Neural cell (in vitro differentiated cells): ENCODE data around the gene BRICD5. TPM values are rescaled to one million over a fixed set of nuclear protein-coding genes. Genes with fewer than 3 reads are reported as not detected.

Experiments
- H2AFZ ChIP-seq: fragments of 200-600, 300-800 bp; sonication (generic), shearing (Covaris generic); 2 replicates; pipeline ENCODE4 v1.6.0; 2014; ENCODE audit warnings: low read depth, mild to moderate bottlenecking, antibody characterized with exemption, low read length, moderate library complexity
- H3F3A ChIP-seq: fragments of 200-600 bp; shearing (Covaris generic); 2 replicates; pipeline ENCODE4 v1.6.1; 2016; ENCODE audit warnings: mild to moderate bottlenecking, moderate library complexity, mixed read lengths, antibody characterized with exemption, low read length; ENCODE audit not compliant: insufficient read depth, poor library complexity, severe bottlenecking
- H3K27ac ChIP-seq: fragments of 200-600, 300-800 bp; sonication (generic), shearing (Covaris generic); 2 replicates; pipeline ENCODE4 v1.5.1; 2014; ENCODE audit warnings: mild to moderate bottlenecking, low read length, moderate library complexity
- H3K27me3 ChIP-seq: fragments of 300-800, 200-600 bp; sonication (generic), shearing (Covaris generic); 2 replicates; pipeline ENCODE4 v1.6.0; 2014; ENCODE audit warnings: mild to moderate bottlenecking, low read depth, low read length, moderate library complexity; ENCODE audit not compliant: insufficient read depth
- H3K36me3 ChIP-seq: fragments of 300-800, 200-600 bp; sonication (generic), shearing (Covaris generic); 2 replicates; pipeline ENCODE4 v1.5.1; 2014; ENCODE audit warnings: mild to moderate bottlenecking, antibody characterized with exemption, low read length, moderate library complexity; ENCODE audit not compliant: insufficient read depth
- H3K4me2 ChIP-seq: fragments of 300-800, 200-600 bp; sonication (generic), shearing (Covaris generic); 2 replicates; pipeline ENCODE4 v1.6.0; 2014; ENCODE audit warnings: mild to moderate bottlenecking, low read length
- H3K4me3 ChIP-seq: fragments of 300-800, 200-600 bp; sonication (generic), shearing (Covaris generic); 2 replicates; pipeline ENCODE4 v1.5.1; 2014; ENCODE audit warnings: mild to moderate bottlenecking, low read length, moderate library complexity
- H3K79me2 ChIP-seq: fragments of 200-600 bp; shearing (Covaris generic); replicated peaks from 2 replicates; pipeline ENCODE4 v1.6.0; 2014; ENCODE audit warnings: mild to moderate bottlenecking, low read length, moderate library complexity; ENCODE audit not compliant: insufficient read depth
- H3K9ac ChIP-seq: fragments of 300-800, 200-600 bp; sonication (generic), shearing (Covaris generic); 2 replicates; pipeline ENCODE4 v1.6.1; 2016; ENCODE audit warnings: mild to moderate bottlenecking, low read length, mixed read lengths
- H3K9me2 ChIP-seq: fragments of 200-600 bp; shearing (Covaris generic); 2 replicates; pipeline ENCODE4 v1.6.1; 2016; ENCODE audit warnings: mild to moderate bottlenecking, low read length, mixed read lengths; ENCODE audit not compliant: insufficient read depth
- H3K9me3 ChIP-seq: fragments of 200-600, 300-800 bp; sonication (generic), shearing (Covaris generic); 2 replicates; pipeline ENCODE4 v1.6.1; 2016; ENCODE audit warnings: mild to moderate bottlenecking, mixed run types, low read length, moderate library complexity, mixed read lengths
- H4K20me1 ChIP-seq: fragments of 200-600 bp; shearing (Covaris generic); 2 replicates; pipeline ENCODE4 v1.6.1; 2016; ENCODE audit warnings: mild to moderate bottlenecking, mixed run types; ENCODE audit not compliant: insufficient read depth
- EP300 ChIP-seq: fragments of 450-650 bp; conservative IDR thresholded peaks from 2 replicates; pipeline ENCODE4 v1.6.1; 2014; ENCODE audit warnings: antibody characterized with exemption, mild to moderate bottlenecking, moderate library complexity; ENCODE audit not compliant: poor library complexity, severe bottlenecking
- EZH2 ChIP-seq: fragments of 200-600, 300-800 bp; shearing (Covaris generic), sonication (generic); IDR thresholded peaks from 2 replicates; pipeline ENCODE4 v1.6.1; 2014; ENCODE audit warnings: antibody characterized with exemption, low read length, borderline replicate concordance, mild to moderate bottlenecking; ENCODE audit not compliant: insufficient read depth, poor library complexity, severe bottlenecking
- MXI1 ChIP-seq: fragments of 450-650 bp; conservative IDR thresholded peaks from 2 replicates; pipeline ENCODE4 v1.6.1; 2014; ENCODE audit warnings: antibody characterized with exemption, mild to moderate bottlenecking; ENCODE audit not compliant: poor library complexity, severe bottlenecking
- POLR2AphosphoS5 ChIP-seq: IDR thresholded peaks from 2 replicates; pipeline ENCODE4 v1.6.1; 2012
- RAD21 ChIP-seq: fragments of 450-650 bp; conservative IDR thresholded peaks from 2 replicates; pipeline ENCODE4 v1.6.1; 2014; ENCODE audit warnings: antibody characterized with exemption, mild to moderate bottlenecking, moderate library complexity
- REST ChIP-seq: IDR thresholded peaks from 2 replicates; pipeline ENCODE4 v1.6.1; 2012; ENCODE audit warnings: borderline replicate concordance
- SMC3 ChIP-seq: fragments of 450-650 bp; conservative IDR thresholded peaks from 2 replicates; pipeline ENCODE4 v1.6.1; 2014; ENCODE audit warnings: antibody characterized with exemption, mild to moderate bottlenecking, moderate library complexity; ENCODE audit not compliant: poor library complexity
- TAF1 ChIP-seq: IDR thresholded peaks from 2 replicates; pipeline ENCODE4 v1.6.1; 2012; ENCODE audit warnings: low read depth
- polyA plus RNA-seq: library from polyadenylated mRNA; depleted of rRNA; stranded (reverse); fragments of >200 nt; gene quantifications from 2 replicates; pipeline ENCODE4 v1.2.3, GENCODE V29; 2014
- TF ChIP-seq, protein P1 (sequence below): fragments of 450-650 bp; IDR thresholded peaks from 2 replicates; pipeline ENCODE4 v1.5.1; 2014; ENCODE audit warnings: antibody characterized with exemption, mild to moderate bottlenecking, moderate library complexity; ENCODE audit not compliant: poor library complexity, severe bottlenecking

BRICD5 gene
- polyA plus RNA-seq, 1 donor from 2014 or later: 39.2 TPM

GRCh38 chr16:2208772-2209171, 1.9 kb downstream of the BRICD5 start:
- Histone ChIP-seq H3F3A (no peaks in the 10 kb centered on the region), H3K4me2 (no peak overlapping the region), H3K9ac (no peak overlapping the region), H3K79me2 (peaks cover 9% of the 10 kb centered on the region), H3K36me3 (peaks cover 6% of the 10 kb centered on the region), H2AFZ (no peak overlapping the region), H3K4me3 (no peak overlapping the region), H4K20me1 (no peaks in the 10 kb centered on the region), H3K9me3 (no peaks in the 10 kb centered on the region), H3K27me3 (no peaks in the 10 kb centered on the region), H3K27ac (no peak overlapping the region), H3K9me2 (no peaks in the 10 kb centered on the region)
- TF ChIP-seq TAF1: no peak
- no peak for TF ChIP-seq EP300
- no peak for TF ChIP-seq MXI1
- TF ChIP-seq REST: no peak
- TF ChIP-seq POLR2AphosphoS5: no peak
- no peak for TF ChIP-seq SMC3
- no peak for TF ChIP-seq EZH2
- TF ChIP-seq, protein P1, sequence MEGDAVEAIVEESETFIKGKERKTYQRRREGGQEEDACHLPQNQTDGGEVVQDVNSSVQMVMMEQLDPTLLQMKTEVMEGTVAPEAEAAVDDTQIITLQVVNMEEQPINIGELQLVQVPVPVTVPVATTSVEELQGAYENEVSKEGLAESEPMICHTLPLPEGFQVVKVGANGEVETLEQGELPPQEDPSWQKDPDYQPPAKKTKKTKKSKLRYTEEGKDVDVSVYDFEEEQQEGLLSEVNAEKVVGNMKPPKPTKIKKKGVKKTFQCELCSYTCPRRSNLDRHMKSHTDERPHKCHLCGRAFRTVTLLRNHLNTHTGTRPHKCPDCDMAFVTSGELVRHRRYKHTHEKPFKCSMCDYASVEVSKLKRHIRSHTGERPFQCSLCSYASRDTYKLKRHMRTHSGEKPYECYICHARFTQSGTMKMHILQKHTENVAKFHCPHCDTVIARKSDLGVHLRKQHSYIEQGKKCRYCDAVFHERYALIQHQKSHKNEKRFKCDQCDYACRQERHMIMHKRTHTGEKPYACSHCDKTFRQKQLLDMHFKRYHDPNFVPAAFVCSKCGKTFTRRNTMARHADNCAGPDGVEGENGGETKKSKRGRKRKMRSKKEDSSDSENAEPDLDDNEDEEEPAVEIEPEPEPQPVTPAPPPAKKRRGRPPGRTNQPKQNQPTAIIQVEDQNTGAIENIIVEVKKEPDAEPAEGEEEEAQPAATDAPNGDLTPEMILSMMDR: no peak
- TF ChIP-seq RAD21: no peak

GRCh38 chr16:2208308-2208707, 2.4 kb downstream of the BRICD5 start:
- peaks cover 6% of the 10 kb centered on the region for H3K36me3 ChIP-seq
- no peaks in the 10 kb centered on the region for H3K9me2 ChIP-seq
- TF ChIP-seq MXI1 (no peak), POLR2AphosphoS5 (no peak), RAD21 (no peak), EZH2 (no peak), REST (no peak), EP300 (no peak), TAF1 (no peak), SMC3 (no peak)
- TF ChIP-seq, protein P1: no peak
- no peak overlapping the region for H3K9ac ChIP-seq
- H3F3A ChIP-seq: no peaks in the 10 kb centered on the region
- no peaks in the 10 kb centered on the region for H3K27me3 ChIP-seq
- no peak overlapping the region for H2AFZ ChIP-seq
- H3K9me3 ChIP-seq: no peaks in the 10 kb centered on the region
- H3K4me3 ChIP-seq: no peak overlapping the region
- H3K79me2 ChIP-seq: peaks cover 5% of the 10 kb centered on the region
- H3K4me2 ChIP-seq: no peak overlapping the region
- no peak overlapping the region for H3K27ac ChIP-seq
- no peaks in the 10 kb centered on the region for H4K20me1 ChIP-seq
